Neuronal stem cell (in vitro differentiated cells): ENCODE results near the gene KCND1.

ENCODE experiments used
- DNase-seq: peaks from one replicate; pipeline ENCODE4 v3.0.0-alpha.2; 2013; ENCODE audit warnings: low spot score
- H2AFZ ChIP-seq: one replicate; pipeline ENCODE4 v1.6.1; 2013; ENCODE audit warnings: mild to moderate bottlenecking, low read length, inconsistent platforms
- H2AK5ac ChIP-seq: 2 replicates; pipeline ENCODE4 v1.6.1; 2013; ENCODE audit warnings: low read depth, mild to moderate bottlenecking, inconsistent platforms, low read length, moderate library complexity, mixed read lengths
- H2BK120ac ChIP-seq: 2 replicates; pipeline ENCODE4 v1.6.1; 2013; ENCODE audit warnings: low read depth, mild to moderate bottlenecking, inconsistent platforms, low read length, moderate library complexity, mixed read lengths
- H2BK12ac ChIP-seq: one replicate; pipeline ENCODE4 v1.6.1; 2013; ENCODE audit warnings: low read length, inconsistent platforms
- H2BK15ac ChIP-seq: 2 replicates; pipeline ENCODE4 v1.6.1; 2013; ENCODE audit warnings: mild to moderate bottlenecking, low read length, inconsistent platforms, mixed read lengths
- H2BK5ac ChIP-seq: one replicate; pipeline ENCODE4 v1.6.1; 2013; ENCODE audit warnings: inconsistent platforms, mild to moderate bottlenecking, low read length, moderate library complexity
- H3K14ac ChIP-seq: one replicate; pipeline ENCODE4 v1.6.1; 2013; ENCODE audit warnings: low read length, inconsistent platforms
- H3K18ac ChIP-seq: 2 replicates; pipeline ENCODE4 v1.6.1; 2013; ENCODE audit warnings: low read length, inconsistent platforms
- H3K23ac ChIP-seq: 2 replicates; pipeline ENCODE4 v1.6.1; 2013; ENCODE audit warnings: low read depth, mild to moderate bottlenecking, mixed read lengths, low read length, inconsistent platforms; ENCODE audit not compliant: poor library complexity
- H3K27ac ChIP-seq: replicated peaks from 3 replicates; pipeline ENCODE4 v1.5.1; 2013; ENCODE audit warnings: low read length, inconsistent platforms
- H3K27me3 ChIP-seq, 3 experiments: 2 replicates each; pipeline ENCODE4 v1.6.1; 2013; ENCODE audit warnings: low read length in 3 of 3, mild to moderate bottlenecking in 2 of 3, inconsistent platforms in 1 of 3, low read depth in 1 of 3, mixed read lengths in 1 of 3, moderate library complexity in 1 of 3; ENCODE audit not compliant: control insufficient read depth in 3 of 3, insufficient read depth in 3 of 3
- H3K36me3 ChIP-seq, 2 donors: replicated peaks in 1 of 2; 2 replicates each; pipeline ENCODE4 v1.6.1; 2013; ENCODE audit warnings: low read length in 2 of 2; ENCODE audit not compliant: control insufficient read depth in 2 of 2, insufficient read depth in 2 of 2
- H3K4ac ChIP-seq: 2 replicates; pipeline ENCODE4 v1.6.1; 2013; ENCODE audit warnings: inconsistent platforms, mild to moderate bottlenecking, low read length, moderate library complexity
- H3K4me1 ChIP-seq, 2 donors: 1 replicate in 1 of 2; 2 replicates in 1 of 2; pipeline ENCODE4 v1.6.1; 2013; ENCODE audit warnings: low read length in 2 of 2, low read depth in 1 of 2; ENCODE audit not compliant: control insufficient read depth in 2 of 2, insufficient read depth in 1 of 2
- H3K4me2 ChIP-seq: one replicate; pipeline ENCODE4 v1.6.1; 2013; ENCODE audit warnings: mild to moderate bottlenecking, low read length, inconsistent platforms; ENCODE audit not compliant: insufficient read depth, poor library complexity, severe bottlenecking
- H3K4me3 ChIP-seq, 2 donors: 2 replicates each; pipeline ENCODE4 v1.5.1; 2013; ENCODE audit warnings: low read length in 2 of 2, mild to moderate bottlenecking in 2 of 2, inconsistent platforms in 1 of 2, moderate library complexity in 1 of 2
- H3K79me1 ChIP-seq: one replicate; pipeline ENCODE4 v1.6.1; 2013; ENCODE audit warnings: low read depth, mild to moderate bottlenecking, inconsistent platforms, low read length, moderate library complexity
- H3K9ac ChIP-seq: one replicate; pipeline ENCODE4 v1.6.1; 2013; ENCODE audit warnings: mild to moderate bottlenecking, low read depth, low read length, inconsistent platforms; ENCODE audit not compliant: poor library complexity
- H3K9me3 ChIP-seq, 2 donors: replicated peaks in 1 of 2; 2 replicates each; pipeline versions ENCODE3 to v1.6.1; 2013; ENCODE audit warnings: low read length in 2 of 2, mild to moderate bottlenecking in 2 of 2, inconsistent platforms in 1 of 2, low read depth in 1 of 2, mixed read lengths in 1 of 2, moderate library complexity in 1 of 2; ENCODE audit not compliant: control insufficient read depth in 2 of 2, insufficient read depth in 1 of 2
- H4K8ac ChIP-seq: one replicate; pipeline ENCODE4 v1.6.1; 2013; ENCODE audit warnings: low read depth, mild to moderate bottlenecking, inconsistent platforms, low read length, moderate library complexity
- H4K91ac ChIP-seq: one replicate; pipeline ENCODE4 v1.6.1; 2013; ENCODE audit warnings: low read length, low read depth, mild to moderate bottlenecking, inconsistent platforms; ENCODE audit not compliant: poor library complexity
- WGBS, 2 donors: extraction: QIAGEN DNeasy Blood & Tissue Kit; methylation state at CpG; one replicate each; pipeline ENCODE4 v1.1.7; 2013; ENCODE audit warnings: missing lambda C conversion rate in 2 of 2, mixed read lengths in 1 of 2; ENCODE audit not compliant: insufficient read length in 2 of 2, insufficient replicate concordance in 1 of 2; ENCODE audit errors: extremely low coverage in 2 of 2; 5-methylcytosine and 5-hydroxymethylcytosine counted together

The KCND1 gene

GRCh38 chrX:49002091-49002935 is 30.7 kb upstream of the KCND1 start, which contains the start of gene GRIPAP1:
GRIPAP1 (minus strand) TSS chrX:49002264; CDS start chrX:49002229, 35 bp downstream.
- H2BK120ac ChIP-seq = no peak within 1 kb of the TSS
- no peak within 1 kb of the TSS for H3K14ac ChIP-seq
- H3K9me3 ChIP-seq = no peaks in the 10 kb centered on the region
- peak within 1 kb of the TSS; percentile 68 to 97 for H3K4me3 ChIP-seq
- H3K27ac ChIP-seq = peak within 1 kb of the TSS; percentile 80
- H4K91ac ChIP-seq = no peak within 1 kb of the TSS
- no peak within 1 kb of the TSS for H2AK5ac ChIP-seq
- H3K4me2 ChIP-seq = peak within 1 kb of the TSS; percentile 45
- peaks cover 12 to 25% of the 10 kb centered on the region in 2 donors for H3K36me3 ChIP-seq
- no peak within 1 kb of the TSS for H2BK15ac ChIP-seq
- H2BK12ac ChIP-seq = no peak within 1 kb of the TSS
- H3K9ac ChIP-seq = peak within 1 kb of the TSS; percentile 84
- H3K79me1 ChIP-seq = peaks cover 4% of the 10 kb centered on the region
- H3K4me1 ChIP-seq = no peaks in the 10 kb centered on the region
- peak; percentile 88 for DNase-seq
- H3K4ac ChIP-seq = no peak within 1 kb of the TSS
- WGBS, 2 donors = no CpG with 5 or more reads among the region's 38 CpGs
- H2BK5ac ChIP-seq = no peak within 1 kb of the TSS
- no peaks in the 10 kb centered on the region for H3K27me3 ChIP-seq
- no peak within 1 kb of the TSS for H4K8ac ChIP-seq
- peak within 1 kb of the TSS; percentile 80 for H2AFZ ChIP-seq
- H3K23ac ChIP-seq = no peak within 1 kb of the TSS
- H3K18ac ChIP-seq = peak within 1 kb of the TSS; percentile 93

- no peak overlapping the region for H2BK5ac ChIP-seq
- H3K27ac ChIP-seq = peak overlapping the region; percentile 10
- H4K8ac ChIP-seq = no peak overlapping the region
- H3K23ac ChIP-seq = no peak overlapping the region
- H3K9me3 ChIP-seq = no peaks in the 10 kb centered on the region
- H2BK12ac ChIP-seq = no peak overlapping the region
- H3K27me3 ChIP-seq = no peaks in the 10 kb centered on the region
- no peak overlapping the region for H3K14ac ChIP-seq
- no peak overlapping the region for H3K4ac ChIP-seq
- H3K9ac ChIP-seq = peak overlapping the region; percentile 84
- no peak overlapping the region for H2BK120ac ChIP-seq
- no peak overlapping the region for H4K91ac ChIP-seq
- peak overlapping the region; percentile 45 for H3K4me2 ChIP-seq
- H3K79me1 ChIP-seq = peaks cover 4% of the 10 kb centered on the region
- DNase-seq = peak; percentile 18
- no peak overlapping the region for H2BK15ac ChIP-seq
- WGBS, 2 donors = no CpG with 5 or more reads among the region's 17 CpGs
- peaks cover 15 to 32% of the 10 kb centered on the region in 2 donors for H3K36me3 ChIP-seq
- peak overlapping the region; percentile 68 to 97 for H3K4me3 ChIP-seq
- H2AFZ ChIP-seq = peak overlapping the region; percentile 80
- H3K4me1 ChIP-seq = no peaks in the 10 kb centered on the region
- no peak overlapping the region for H2AK5ac ChIP-seq
- H3K18ac ChIP-seq = peak overlapping the region; percentile 93
These were observed 30.0 kb upstream of the KCND1 start for GRCh38 chrX:49001521-49002090.

GRCh38 chrX:49000636-49001035 is 29.0 kb upstream of the KCND1 start:
- H3K18ac ChIP-seq = no peak overlapping the region
- H3K36me3 ChIP-seq = peaks cover 15 to 37% of the 10 kb centered on the region in 2 donors
- no peak overlapping the region for H2BK12ac ChIP-seq
- H3K23ac ChIP-seq = no peak overlapping the region
- DNase-seq = no peak
- H3K27ac ChIP-seq = no peak overlapping the region
- no peak overlapping the region for H2BK15ac ChIP-seq
- no peak overlapping the region for H2BK5ac ChIP-seq
- H2AFZ ChIP-seq = no peak overlapping the region
- no peak overlapping the region for H4K91ac ChIP-seq
- no peak overlapping the region for H3K9ac ChIP-seq
- H3K27me3 ChIP-seq = no peaks in the 10 kb centered on the region
- H3K4me3 ChIP-seq = peak overlapping the region in 1 of 2 donors; percentile 68
- H3K4me2 ChIP-seq = no peak overlapping the region
- no peak overlapping the region for H3K14ac ChIP-seq
- H3K4me1 ChIP-seq = no peaks in the 10 kb centered on the region
- no peak overlapping the region for H2AK5ac ChIP-seq
- H3K9me3 ChIP-seq = no peaks in the 10 kb centered on the region
- no peak overlapping the region for H4K8ac ChIP-seq
- peaks cover 4% of the 10 kb centered on the region for H3K79me1 ChIP-seq
- H2BK120ac ChIP-seq = no peak overlapping the region
- H3K4ac ChIP-seq = no peak overlapping the region
- WGBS, 2 donors = no CpG with 5 or more reads among the region's 4 CpGs

- H4K8ac ChIP-seq = no peak overlapping the region
- WGBS, 2 donors = no CpG with 5 or more reads among the region's 5 CpGs
These were observed 27.4 kb upstream of the KCND1 start for GRCh38 chrX:48999030-48999429.

More at GRCh38 chrX:48999030-48999429, 27.4 kb upstream of the KCND1 start:
- H3K9ac ChIP-seq = no peak overlapping the region
- DNase-seq = no peak
- no peak overlapping the region for H2BK12ac ChIP-seq
- no peak overlapping the region for H3K23ac ChIP-seq
- no peak overlapping the region for H2BK5ac ChIP-seq
- H3K4ac ChIP-seq = no peak overlapping the region
- no peaks in the 10 kb centered on the region for H3K27me3 ChIP-seq
- no peak overlapping the region for H3K18ac ChIP-seq
- no peak overlapping the region for H3K14ac ChIP-seq
- no peaks in the 10 kb centered on the region for H3K4me1 ChIP-seq
- no peak overlapping the region for H4K91ac ChIP-seq
- peaks cover 4% of the 10 kb centered on the region for H3K79me1 ChIP-seq
- no peak overlapping the region for H3K4me2 ChIP-seq
- H2BK15ac ChIP-seq = no peak overlapping the region
- H2BK120ac ChIP-seq = no peak overlapping the region
- peaks cover 19 to 45% of the 10 kb centered on the region in 2 donors for H3K36me3 ChIP-seq
- H2AK5ac ChIP-seq = no peak overlapping the region
- H3K27ac ChIP-seq = no peak overlapping the region
- no peaks in the 10 kb centered on the region for H3K9me3 ChIP-seq
- no peak overlapping the region for H2AFZ ChIP-seq
- no peak overlapping the region for H3K4me3 ChIP-seq
